GM23338 (cell line): Measurements from ENCODE around the gene KIAA0040. TPM values are rescaled to one million over a fixed set of nuclear protein-coding genes. Genes with fewer than 3 reads are reported as not detected.

Source experiments
- ATAC-seq: fragments of 200-7000 bp; cut with Tn5 transposase; 3 replicates; pipeline ENCODE4 v1.9.1; 2020
- DNase-seq: peaks from one replicate; pipeline ENCODE4 v3.0.0-alpha.2; 2015; ENCODE audit warnings: low spot score
- H2AFZ ChIP-seq: fragments of 200-600 bp; sonication (generic); 2 replicates; pipeline ENCODE4 v1.8.0; 2016; ENCODE audit warnings: antibody characterized with exemption, mild to moderate bottlenecking, moderate library complexity
- H3F3A ChIP-seq: fragments of 200-600 bp; sonication (generic); replicated peaks from 2 replicates; pipeline ENCODE4 v1.8.0; 2017; ENCODE audit warnings: antibody characterized with exemption, mixed run types, low read depth
- H3K27ac ChIP-seq: fragments of 200-600 bp; sonication (generic); 2 replicates; pipeline ENCODE4 v1.6.1; 2016; ENCODE audit warnings: low read depth
- H3K27me3 ChIP-seq: fragments of 200-600 bp; sonication (generic); 2 replicates; pipeline ENCODE4 v1.8.0; 2016; ENCODE audit warnings: mild to moderate bottlenecking, mixed run types, moderate library complexity; ENCODE audit not compliant: insufficient read depth
- H3K36me3 ChIP-seq: fragments of 200-600 bp; sonication (generic); 2 replicates; pipeline ENCODE4 v1.8.0; 2016; ENCODE audit warnings: mild to moderate bottlenecking; ENCODE audit not compliant: insufficient read depth
- H3K4me1 ChIP-seq: fragments of 200-600 bp; sonication (generic); 2 replicates; pipeline ENCODE4 v1.8.0; 2016; ENCODE audit warnings: mild to moderate bottlenecking, moderate library complexity; ENCODE audit not compliant: insufficient read depth
- H3K4me2 ChIP-seq: fragments of 200-600 bp; sonication (generic); 2 replicates; pipeline ENCODE4 v1.7.1; 2017; ENCODE audit warnings: mixed run types
- H3K4me3 ChIP-seq: fragments of 200-600 bp; sonication (generic); 2 replicates; pipeline ENCODE4 v1.6.1; 2016; ENCODE audit warnings: mixed run types
- H3K79me2 ChIP-seq: fragments of 200-600 bp; sonication (generic); replicated peaks from 2 replicates; pipeline ENCODE4 v1.8.0; 2017; ENCODE audit warnings: mild to moderate bottlenecking; ENCODE audit not compliant: insufficient read depth
- H3K9me2 ChIP-seq: fragments of 200-600 bp; sonication (generic); 2 replicates; pipeline ENCODE4 v1.8.0; 2017; ENCODE audit not compliant: insufficient read depth
- H4K20me1 ChIP-seq: fragments of 200-600 bp; sonication (generic); replicated peaks from 2 replicates; pipeline ENCODE4 v1.8.0; 2017; ENCODE audit warnings: mild to moderate bottlenecking; ENCODE audit not compliant: insufficient read depth
- H3K27ac Mint-ChIP-seq: 2 replicates; pipeline ENCODE4 v1.8.0; 2020; ENCODE audit warnings: inconsistent platforms, mild to moderate bottlenecking, moderate library complexity, mixed read lengths
- H3K27me3 Mint-ChIP-seq: 3 replicates; pipeline ENCODE4 v1.8.0; 2022; ENCODE audit warnings: low read depth, mild to moderate bottlenecking, moderate library complexity, mixed read lengths, inconsistent platforms; ENCODE audit not compliant: insufficient read depth, poor library complexity
- H3K36me3 Mint-ChIP-seq: 3 replicates; pipeline ENCODE4 v1.8.0; 2021; ENCODE audit warnings: low read depth, mild to moderate bottlenecking, inconsistent platforms, moderate library complexity, mixed read lengths
- H3K4me1 Mint-ChIP-seq: 3 replicates; pipeline ENCODE4 v1.8.0; 2020; ENCODE audit warnings: mild to moderate bottlenecking, inconsistent platforms, mixed read lengths
- H3K4me3 Mint-ChIP-seq: 3 replicates; pipeline ENCODE4 v1.8.0; 2021; ENCODE audit warnings: moderate library complexity, mild to moderate bottlenecking, inconsistent platforms, mixed read lengths
- H3K9me3 Mint-ChIP-seq: 3 replicates; pipeline ENCODE4 v1.8.0; 2020; ENCODE audit warnings: moderate library complexity, mild to moderate bottlenecking, inconsistent platforms, mixed read lengths
- CREB1 ChIP-seq: fragments of 250-450 bp; sonication (Bioruptor Pico); IDR thresholded peaks from 2 replicates; pipeline ENCODE4 v1.5.0; 2020; ENCODE audit warnings: low read depth, mild to moderate bottlenecking, moderate library complexity
- EZH2 ChIP-seq: fragments of 200-600 bp; sonication (generic); IDR thresholded peaks from one replicate; pipeline ENCODE4 v1.8.0; 2017; ENCODE audit warnings: antibody characterized with exemption, mild to moderate bottlenecking, low read depth; ENCODE audit not compliant: unreplicated experiment
- EZH2phosphoT487 ChIP-seq: fragments of 200-600 bp; sonication (generic); IDR thresholded peaks from one replicate; pipeline ENCODE4 v1.8.1; 2018; ENCODE audit warnings: antibody characterized with exemption; ENCODE audit not compliant: unreplicated experiment
- JUNB ChIP-seq: IDR thresholded peaks from one replicate; pipeline ENCODE4 v1.6.1; 2016; ENCODE audit warnings: antibody characterized with exemption; ENCODE audit not compliant: unreplicated experiment
- NANOG ChIP-seq: IDR thresholded peaks from 2 replicates; pipeline ENCODE4 v1.6.1; 2016; ENCODE audit warnings: antibody characterized with exemption, borderline replicate concordance
- POLR2AphosphoS5 ChIP-seq: IDR thresholded peaks from 2 replicates; pipeline ENCODE4 v1.6.1; 2016; ENCODE audit warnings: antibody characterized with exemption, low read depth
- STAT1 ChIP-seq: IDR thresholded peaks from one replicate; pipeline ENCODE4 v1.6.1; 2016; ENCODE audit warnings: antibody characterized with exemption; ENCODE audit not compliant: unreplicated experiment
- ZNF114 ChIP-seq: fragments of 250-450 bp; sonication (Bioruptor Pico); IDR thresholded peaks from 2 replicates; pipeline ENCODE4 v1.5.0; 2020; ENCODE audit warnings: mild to moderate bottlenecking, moderate library complexity
- ZNF331 ChIP-seq: fragments of 250-450 bp; sonication (Bioruptor Pico); IDR thresholded peaks from 2 replicates; pipeline ENCODE4 v1.5.0; 2020; ENCODE audit warnings: low read depth, mild to moderate bottlenecking, moderate library complexity
- polyA plus RNA-seq: library from polyadenylated mRNA; unstranded; fragments of >200 nt; fragmentation: Nextera tagmentation; extraction: Ambion mirVana; gene quantifications from 2 replicates; pipeline ENCODE4 v1.2.1, GENCODE V29; 2016
- total RNA-seq: library from RNA; depleted of rRNA; stranded (reverse); fragments of >200 nt; shearing (Covaris generic); gene quantifications from 2 replicates; pipeline ENCODE4 v1.2.3, GENCODE V29; 2014
- TF ChIP-seq, protein P1 (sequence below): IDR thresholded peaks from 2 replicates; pipeline ENCODE4 v1.6.1; 2016; ENCODE audit warnings: antibody characterized with exemption
- TF ChIP-seq, protein P2 (sequence below): fragments of 250-450 bp; sonication (Bioruptor Pico); IDR thresholded peaks from 2 replicates; pipeline ENCODE4 v1.5.0; 2020; ENCODE audit warnings: mild to moderate bottlenecking, moderate library complexity
- TF ChIP-seq, protein P3 (sequence below): IDR thresholded peaks from one replicate; pipeline ENCODE4 v1.6.1; 2018; ENCODE audit warnings: antibody characterized with exemption; ENCODE audit not compliant: unreplicated experiment
- TF ChIP-seq, protein P4 (sequence below), 2 experiments: fragments of 200-600 bp in 1 of 2; sonication (generic) in 1 of 2; conservative IDR thresholded peaks; 2 replicates each; pipeline versions ENCODE4 v1.5.1 to v1.6.1; 2016 to 2017; ENCODE audit warnings: antibody characterized with exemption in 2 of 2, low read depth in 2 of 2, mild to moderate bottlenecking in 2 of 2, moderate library complexity in 1 of 2

KIAA0040 gene
- total and polyA plus RNA-seq, 2 experiments from 2014 or later: 7.0 to 11.9 TPM

DNA sequence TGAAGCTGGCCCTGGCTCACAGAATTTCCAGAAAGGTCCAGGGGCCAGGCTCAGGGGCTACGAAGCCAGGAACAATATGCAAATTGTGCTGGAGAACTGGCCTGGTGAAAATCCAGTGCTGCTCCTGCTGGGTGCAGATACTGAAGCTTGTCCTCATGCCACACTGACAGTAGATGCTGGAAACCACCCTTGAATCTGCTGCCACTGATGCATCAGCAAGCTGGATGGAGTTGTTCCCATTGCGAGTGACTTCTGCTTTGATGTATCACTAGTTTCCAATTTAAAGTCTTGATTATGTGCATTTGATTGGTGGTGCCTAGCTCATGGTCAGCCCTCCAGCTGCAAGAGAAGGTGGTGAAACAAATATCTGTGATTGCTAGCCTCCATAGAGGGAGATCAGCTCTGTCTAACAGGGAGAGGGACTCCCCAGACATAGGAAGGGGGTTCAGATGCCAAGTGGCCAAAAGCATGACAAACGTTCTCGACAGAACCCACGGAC, 11.0 kb upstream of the KIAA0040 start:
- no peak overlapping the region for H2AFZ ChIP-seq
- ATAC-seq: no peak

More for the DNA sequence above, 11.0 kb upstream of the KIAA0040 start:
- Histone ChIP-seq H3K9me2 (peaks cover 4% of the 10 kb centered on the region; the same call in 1 of the 2 replicates), H3K27ac (no peak overlapping the region), H3K79me2 (no peaks in the 10 kb centered on the region), H3K4me2 (no peak overlapping the region), H3K36me3 (no peaks in the 10 kb centered on the region), H3F3A (no peaks in the 10 kb centered on the region), H3K4me1 (no peaks in the 10 kb centered on the region), H3K27me3 (no peaks in the 10 kb centered on the region), H4K20me1 (no peaks in the 10 kb centered on the region), H3K4me3 (no peak overlapping the region)
- Mint-ChIP-seq H3K36me3 (no peaks in the 10 kb centered on the region), H3K9me3 (no peaks in the 10 kb centered on the region; the same call in 2 of the 3 replicates), H3K4me3 (no peak overlapping the region), H3K27ac (no peak overlapping the region), H3K27me3 (peaks cover 2% of the 10 kb centered on the region), H3K4me1 (no peaks in the 10 kb centered on the region; the same call in 2 of the 3 replicates)
- no peak for DNase-seq
- TF ChIP-seq ZNF114 (CRISPR knock-in tag): no peak
- TF ChIP-seq ZNF331: no peak
- TF ChIP-seq, protein P1, sequence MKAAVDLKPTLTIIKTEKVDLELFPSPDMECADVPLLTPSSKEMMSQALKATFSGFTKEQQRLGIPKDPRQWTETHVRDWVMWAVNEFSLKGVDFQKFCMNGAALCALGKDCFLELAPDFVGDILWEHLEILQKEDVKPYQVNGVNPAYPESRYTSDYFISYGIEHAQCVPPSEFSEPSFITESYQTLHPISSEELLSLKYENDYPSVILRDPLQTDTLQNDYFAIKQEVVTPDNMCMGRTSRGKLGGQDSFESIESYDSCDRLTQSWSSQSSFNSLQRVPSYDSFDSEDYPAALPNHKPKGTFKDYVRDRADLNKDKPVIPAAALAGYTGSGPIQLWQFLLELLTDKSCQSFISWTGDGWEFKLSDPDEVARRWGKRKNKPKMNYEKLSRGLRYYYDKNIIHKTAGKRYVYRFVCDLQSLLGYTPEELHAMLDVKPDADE: no peak
- TF ChIP-seq, protein P2, sequence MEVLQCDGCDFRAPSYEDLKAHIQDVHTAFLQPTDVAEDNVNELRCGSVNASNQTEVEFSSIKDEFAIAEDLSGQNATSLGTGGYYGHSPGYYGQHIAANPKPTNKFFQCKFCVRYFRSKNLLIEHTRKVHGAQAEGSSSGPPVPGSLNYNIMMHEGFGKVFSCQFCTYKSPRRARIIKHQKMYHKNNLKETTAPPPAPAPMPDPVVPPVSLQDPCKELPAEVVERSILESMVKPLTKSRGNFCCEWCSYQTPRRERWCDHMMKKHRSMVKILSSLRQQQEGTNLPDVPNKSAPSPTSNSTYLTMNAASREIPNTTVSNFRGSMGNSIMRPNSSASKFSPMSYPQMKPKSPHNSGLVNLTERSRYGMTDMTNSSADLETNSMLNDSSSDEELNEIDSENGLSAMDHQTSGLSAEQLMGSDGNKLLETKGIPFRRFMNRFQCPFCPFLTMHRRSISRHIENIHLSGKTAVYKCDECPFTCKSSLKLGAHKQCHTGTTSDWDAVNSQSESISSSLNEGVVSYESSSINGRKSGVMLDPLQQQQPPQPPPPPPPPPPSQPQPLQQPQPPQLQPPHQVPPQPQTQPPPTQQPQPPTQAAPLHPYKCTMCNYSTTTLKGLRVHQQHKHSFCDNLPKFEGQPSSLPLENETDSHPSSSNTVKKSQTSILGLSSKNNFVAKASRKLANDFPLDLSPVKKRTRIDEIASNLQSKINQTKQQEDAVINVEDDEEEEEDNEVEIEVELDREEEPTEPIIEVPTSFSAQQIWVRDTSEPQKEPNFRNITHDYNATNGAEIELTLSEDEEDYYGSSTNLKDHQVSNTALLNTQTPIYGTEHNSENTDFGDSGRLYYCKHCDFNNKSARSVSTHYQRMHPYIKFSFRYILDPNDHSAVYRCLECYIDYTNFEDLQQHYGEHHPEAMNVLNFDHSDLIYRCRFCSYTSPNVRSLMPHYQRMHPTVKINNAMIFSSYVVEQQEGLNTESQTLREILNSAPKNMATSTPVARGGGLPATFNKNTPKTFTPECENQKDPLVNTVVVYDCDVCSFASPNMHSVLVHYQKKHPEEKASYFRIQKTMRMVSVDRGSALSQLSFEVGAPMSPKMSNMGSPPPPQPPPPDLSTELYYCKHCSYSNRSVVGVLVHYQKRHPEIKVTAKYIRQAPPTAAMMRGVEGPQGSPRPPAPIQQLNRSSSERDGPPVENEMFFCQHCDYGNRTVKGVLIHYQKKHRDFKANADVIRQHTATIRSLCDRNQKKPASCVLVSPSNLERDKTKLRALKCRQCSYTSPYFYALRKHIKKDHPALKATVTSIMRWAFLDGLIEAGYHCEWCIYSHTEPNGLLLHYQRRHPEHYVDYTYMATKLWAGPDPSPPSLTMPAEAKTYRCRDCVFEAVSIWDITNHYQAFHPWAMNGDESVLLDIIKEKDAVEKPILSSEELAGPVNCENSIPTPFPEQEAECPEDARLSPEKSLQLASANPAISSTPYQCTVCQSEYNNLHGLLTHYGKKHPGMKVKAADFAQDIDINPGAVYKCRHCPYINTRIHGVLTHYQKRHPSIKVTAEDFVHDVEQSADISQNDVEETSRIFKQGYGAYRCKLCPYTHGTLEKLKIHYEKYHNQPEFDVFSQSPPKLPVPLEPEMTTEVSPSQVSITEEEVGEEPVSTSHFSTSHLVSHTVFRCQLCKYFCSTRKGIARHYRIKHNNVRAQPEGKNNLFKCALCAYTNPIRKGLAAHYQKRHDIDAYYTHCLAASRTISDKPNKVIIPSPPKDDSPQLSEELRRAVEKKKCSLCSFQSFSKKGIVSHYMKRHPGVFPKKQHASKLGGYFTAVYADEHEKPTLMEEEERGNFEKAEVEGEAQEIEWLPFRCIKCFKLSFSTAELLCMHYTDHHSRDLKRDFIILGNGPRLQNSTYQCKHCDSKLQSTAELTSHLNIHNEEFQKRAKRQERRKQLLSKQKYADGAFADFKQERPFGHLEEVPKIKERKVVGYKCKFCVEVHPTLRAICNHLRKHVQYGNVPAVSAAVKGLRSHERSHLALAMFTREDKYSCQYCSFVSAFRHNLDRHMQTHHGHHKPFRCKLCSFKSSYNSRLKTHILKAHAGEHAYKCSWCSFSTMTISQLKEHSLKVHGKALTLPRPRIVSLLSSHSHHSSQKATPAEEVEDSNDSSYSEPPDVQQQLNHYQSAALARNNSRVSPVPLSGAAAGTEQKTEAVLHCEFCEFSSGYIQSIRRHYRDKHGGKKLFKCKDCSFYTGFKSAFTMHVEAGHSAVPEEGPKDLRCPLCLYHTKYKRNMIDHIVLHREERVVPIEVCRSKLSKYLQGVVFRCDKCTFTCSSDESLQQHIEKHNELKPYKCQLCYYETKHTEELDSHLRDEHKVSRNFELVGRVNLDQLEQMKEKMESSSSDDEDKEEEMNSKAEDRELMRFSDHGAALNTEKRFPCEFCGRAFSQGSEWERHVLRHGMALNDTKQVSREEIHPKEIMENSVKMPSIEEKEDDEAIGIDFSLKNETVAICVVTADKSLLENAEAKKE (CRISPR knock-in tag): no peak
- no peak for TF ChIP-seq EZH2
- no peak for TF ChIP-seq STAT1
- no peak for TF ChIP-seq NANOG
- TF ChIP-seq, protein P3, sequence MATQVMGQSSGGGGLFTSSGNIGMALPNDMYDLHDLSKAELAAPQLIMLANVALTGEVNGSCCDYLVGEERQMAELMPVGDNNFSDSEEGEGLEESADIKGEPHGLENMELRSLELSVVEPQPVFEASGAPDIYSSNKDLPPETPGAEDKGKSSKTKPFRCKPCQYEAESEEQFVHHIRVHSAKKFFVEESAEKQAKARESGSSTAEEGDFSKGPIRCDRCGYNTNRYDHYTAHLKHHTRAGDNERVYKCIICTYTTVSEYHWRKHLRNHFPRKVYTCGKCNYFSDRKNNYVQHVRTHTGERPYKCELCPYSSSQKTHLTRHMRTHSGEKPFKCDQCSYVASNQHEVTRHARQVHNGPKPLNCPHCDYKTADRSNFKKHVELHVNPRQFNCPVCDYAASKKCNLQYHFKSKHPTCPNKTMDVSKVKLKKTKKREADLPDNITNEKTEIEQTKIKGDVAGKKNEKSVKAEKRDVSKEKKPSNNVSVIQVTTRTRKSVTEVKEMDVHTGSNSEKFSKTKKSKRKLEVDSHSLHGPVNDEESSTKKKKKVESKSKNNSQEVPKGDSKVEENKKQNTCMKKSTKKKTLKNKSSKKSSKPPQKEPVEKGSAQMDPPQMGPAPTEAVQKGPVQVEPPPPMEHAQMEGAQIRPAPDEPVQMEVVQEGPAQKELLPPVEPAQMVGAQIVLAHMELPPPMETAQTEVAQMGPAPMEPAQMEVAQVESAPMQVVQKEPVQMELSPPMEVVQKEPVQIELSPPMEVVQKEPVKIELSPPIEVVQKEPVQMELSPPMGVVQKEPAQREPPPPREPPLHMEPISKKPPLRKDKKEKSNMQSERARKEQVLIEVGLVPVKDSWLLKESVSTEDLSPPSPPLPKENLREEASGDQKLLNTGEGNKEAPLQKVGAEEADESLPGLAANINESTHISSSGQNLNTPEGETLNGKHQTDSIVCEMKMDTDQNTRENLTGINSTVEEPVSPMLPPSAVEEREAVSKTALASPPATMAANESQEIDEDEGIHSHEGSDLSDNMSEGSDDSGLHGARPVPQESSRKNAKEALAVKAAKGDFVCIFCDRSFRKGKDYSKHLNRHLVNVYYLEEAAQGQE: no peak
- no peak for TF ChIP-seq EZH2phosphoT487
- no peak for TF ChIP-seq JUNB
- no peak for TF ChIP-seq POLR2AphosphoS5
- TF ChIP-seq CREB1 (CRISPR knock-in tag): no peak
- TF ChIP-seq, protein P4, sequence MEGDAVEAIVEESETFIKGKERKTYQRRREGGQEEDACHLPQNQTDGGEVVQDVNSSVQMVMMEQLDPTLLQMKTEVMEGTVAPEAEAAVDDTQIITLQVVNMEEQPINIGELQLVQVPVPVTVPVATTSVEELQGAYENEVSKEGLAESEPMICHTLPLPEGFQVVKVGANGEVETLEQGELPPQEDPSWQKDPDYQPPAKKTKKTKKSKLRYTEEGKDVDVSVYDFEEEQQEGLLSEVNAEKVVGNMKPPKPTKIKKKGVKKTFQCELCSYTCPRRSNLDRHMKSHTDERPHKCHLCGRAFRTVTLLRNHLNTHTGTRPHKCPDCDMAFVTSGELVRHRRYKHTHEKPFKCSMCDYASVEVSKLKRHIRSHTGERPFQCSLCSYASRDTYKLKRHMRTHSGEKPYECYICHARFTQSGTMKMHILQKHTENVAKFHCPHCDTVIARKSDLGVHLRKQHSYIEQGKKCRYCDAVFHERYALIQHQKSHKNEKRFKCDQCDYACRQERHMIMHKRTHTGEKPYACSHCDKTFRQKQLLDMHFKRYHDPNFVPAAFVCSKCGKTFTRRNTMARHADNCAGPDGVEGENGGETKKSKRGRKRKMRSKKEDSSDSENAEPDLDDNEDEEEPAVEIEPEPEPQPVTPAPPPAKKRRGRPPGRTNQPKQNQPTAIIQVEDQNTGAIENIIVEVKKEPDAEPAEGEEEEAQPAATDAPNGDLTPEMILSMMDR (conservative IDR thresholded peaks at IDR 0.05; ENCODE audit: low read depth in 2 of 2): no peak
